ENCODE data around the gene HDAC9. TPM values are rescaled to one million over a fixed set of nuclear protein-coding genes. Genes with fewer than 3 reads are reported as not detected.

HDAC9 gene
- polyA plus RNA-seq, 3 donors from 2014 or later = 10.1 to 28.7 (median 18.1) TPM

DNA sequence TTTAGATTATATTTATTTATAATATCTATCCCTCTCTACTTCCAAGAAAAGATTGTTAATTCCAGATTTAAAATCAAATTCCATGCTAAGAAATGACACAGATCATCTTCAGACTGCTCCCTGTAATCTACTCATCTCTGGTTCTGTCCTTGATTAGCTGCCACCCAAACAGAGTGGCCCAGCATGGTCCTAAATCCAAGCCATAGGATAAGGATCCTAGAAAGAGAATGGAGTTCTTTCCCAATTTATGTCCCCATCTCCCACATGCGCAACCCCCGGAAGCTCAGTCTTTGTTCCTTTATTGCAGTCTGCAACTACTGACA lies 23.4 kb upstream of the HDAC9 start:
- Mint-ChIP-seq H3K4me3 (no peak overlapping the region), H3K36me3 (no peaks in the 10 kb centered on the region), H3K4me1 (peaks cover 2 to 12% of the 10 kb centered on the region in 2 donors), H3K27me3 (ENCODE audit: low read depth in 3 of 3) (peaks cover 0 to 2% (median 0%) of the 10 kb centered on the region in 3 donors), H3K9me3 (no peaks in the 10 kb centered on the region), H3K27ac (no peak overlapping the region)
- no peak for DNase-seq

DNA sequence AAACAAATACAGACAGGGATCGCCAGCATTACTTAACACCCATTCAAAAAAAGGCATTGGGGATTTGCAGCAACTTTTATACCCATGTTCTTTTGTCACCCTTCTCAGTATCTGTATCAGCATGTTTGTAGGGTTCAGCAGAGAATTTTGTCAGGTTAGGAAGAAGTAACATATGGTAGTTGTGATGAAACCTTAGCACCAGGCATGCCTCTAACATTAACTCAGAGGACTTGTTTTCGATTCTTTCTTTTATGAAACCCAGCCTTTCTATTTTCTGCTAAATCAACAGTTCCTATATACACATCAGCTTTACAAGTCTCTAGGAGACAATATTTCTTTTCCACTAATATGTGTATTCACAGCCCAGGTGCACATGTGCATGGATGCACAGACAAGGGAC lies 22.4 kb upstream of the HDAC9 start:
- Mint-ChIP-seq H3K4me3 (no peak overlapping the region), H3K27ac (no peak overlapping the region), H3K9me3 (no peaks in the 10 kb centered on the region), H3K36me3 (no peaks in the 10 kb centered on the region), H3K27me3 (ENCODE audit: low read depth in 3 of 3) (peaks cover 0 to 2% (median 0%) of the 10 kb centered on the region in 3 donors), H3K4me1 (peaks cover 2 to 8% of the 10 kb centered on the region in 2 donors)
- no peak for DNase-seq

DNA sequence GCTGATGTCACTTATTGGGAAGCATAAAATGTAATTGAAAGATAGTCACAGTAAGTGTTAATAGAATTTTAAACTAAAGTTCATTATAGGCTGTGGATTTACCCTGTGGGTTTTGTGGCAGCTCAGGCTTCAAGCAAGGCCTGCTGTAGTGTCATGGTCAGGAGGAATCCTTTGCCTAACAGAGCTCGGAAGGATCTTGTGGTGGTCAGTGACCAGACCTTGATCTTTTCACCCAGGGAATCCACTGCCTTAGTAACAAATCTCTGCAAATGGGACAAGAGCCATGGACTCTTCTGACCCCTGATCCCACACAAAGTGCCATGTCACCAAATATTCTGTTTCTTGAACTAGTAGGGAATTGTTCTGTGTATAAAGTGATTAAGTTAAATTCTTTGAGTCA lies 20.6 kb upstream of the HDAC9 start:
- Mint-ChIP-seq H3K4me3 (no peak overlapping the region), H3K36me3 (no peaks in the 10 kb centered on the region), H3K4me1 (no peaks in the 10 kb centered on the region), H3K9me3 (no peaks in the 10 kb centered on the region), H3K27ac (no peak overlapping the region), H3K27me3 (ENCODE audit: low read depth in 3 of 3) (peaks cover 0 to 2% (median 0%) of the 10 kb centered on the region in 3 donors)
- DNase-seq = no peak

DNA sequence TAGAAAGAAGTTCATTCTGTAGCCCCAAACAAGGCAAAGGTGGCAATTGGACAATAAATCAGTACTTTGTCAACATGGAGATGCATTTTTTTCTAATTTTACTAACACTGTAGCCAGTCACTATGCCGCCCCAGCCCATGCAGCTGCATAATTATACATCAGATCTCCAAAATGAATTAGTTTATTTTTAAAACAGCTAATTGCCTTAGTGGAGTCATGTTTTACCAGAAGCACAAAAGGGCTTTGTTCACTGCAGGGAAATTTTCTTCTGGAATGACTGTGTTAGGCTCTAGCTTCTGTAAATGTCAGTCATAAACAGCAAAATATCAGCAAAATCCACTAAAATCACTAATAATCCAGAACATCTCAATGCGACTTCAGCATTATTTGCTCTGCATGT lies 20.1 kb upstream of the HDAC9 start:
- no peak for DNase-seq
- Mint-ChIP-seq H3K36me3 (no peaks in the 10 kb centered on the region), H3K27ac (no peak overlapping the region), H3K27me3 (ENCODE audit: low read depth in 3 of 3) (peaks cover 0 to 4% (median 2%) of the 10 kb centered on the region in 3 donors), H3K4me1 (no peaks in the 10 kb centered on the region), H3K4me3 (no peak overlapping the region), H3K9me3 (peaks cover 0 to 1% (median 0%) of the 10 kb centered on the region in 6 donors)

- Mint-ChIP-seq H3K27ac (no peak overlapping the region), H3K4me3 (no peak overlapping the region), H3K4me1 (no peaks in the 10 kb centered on the region), H3K9me3 (peaks cover 0 to 1% (median 0%) of the 10 kb centered on the region in 6 donors), H3K27me3 (ENCODE audit: low read depth in 3 of 3) (peaks cover 0 to 4% (median 0%) of the 10 kb centered on the region in 3 donors), H3K36me3 (peaks cover 0 to 4% (median 0%) of the 10 kb centered on the region in 3 donors)
- DNase-seq = no peak
Measured at GRCh38 chr7:18481776-18482175, 13.8 kb upstream of the HDAC9 start.

DNA sequence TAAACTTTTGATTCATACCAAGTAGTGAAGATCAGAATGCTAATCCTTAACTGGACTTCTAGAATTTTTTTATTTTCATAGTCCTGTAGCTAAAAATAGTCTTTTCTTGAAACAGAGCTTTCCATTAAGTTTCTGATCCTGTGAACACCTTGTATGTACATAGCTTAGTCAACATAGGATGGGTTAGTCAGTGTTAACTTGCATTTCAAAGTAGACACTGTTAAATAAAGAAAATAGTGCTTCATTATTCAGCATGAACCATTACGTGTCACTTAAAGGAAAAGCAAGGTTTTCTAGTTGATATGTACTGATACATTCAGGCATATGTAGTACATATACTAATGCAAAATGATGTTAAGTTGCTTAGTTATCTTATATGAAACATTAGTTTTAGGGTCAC lies 7.5 kb upstream of the HDAC9 start:
- Mint-ChIP-seq H3K27me3 (ENCODE audit: low read depth in 3 of 3) (no peaks in the 10 kb centered on the region), H3K4me3 (no peak overlapping the region), H3K4me1 (no peaks in the 10 kb centered on the region), H3K36me3 (peaks cover 0 to 2% (median 0%) of the 10 kb centered on the region in 3 donors), H3K9me3 (no peaks in the 10 kb centered on the region), H3K27ac (no peak overlapping the region)
- no peak for DNase-seq

DNA sequence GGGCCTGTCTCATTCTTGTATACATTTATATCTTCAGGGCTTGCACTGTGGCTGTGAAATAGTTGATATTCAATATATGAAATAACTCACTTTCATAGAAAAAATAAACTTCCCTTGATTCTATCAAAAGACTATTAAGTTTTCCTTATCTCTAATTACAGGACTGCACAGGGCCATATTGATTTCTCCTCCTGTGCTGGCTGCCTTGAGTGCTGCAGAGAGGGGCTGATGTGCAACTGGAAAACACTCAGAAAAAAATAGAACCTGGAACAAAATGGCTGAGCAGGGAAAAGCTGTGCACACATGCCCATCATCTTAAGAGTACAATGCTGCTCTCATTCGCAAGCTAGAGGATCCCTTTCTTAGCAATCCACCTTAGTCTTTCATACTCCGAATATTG lies 5.9 kb upstream of the HDAC9 start:
- Mint-ChIP-seq H3K4me3 (no peak overlapping the region), H3K27me3 (ENCODE audit: low read depth in 3 of 3) (no peaks in the 10 kb centered on the region), H3K4me1 (peaks cover 0 to 3% of the 10 kb centered on the region in 2 donors), H3K9me3 (no peaks in the 10 kb centered on the region), H3K36me3 (no peaks in the 10 kb centered on the region), H3K27ac (no peak overlapping the region)
- DNase-seq = no peak

- no peak overlapping the region for H3K4me3 Mint-ChIP-seq
- H3K27ac Mint-ChIP-seq = peak overlapping the region in 1 of 6 donors; percentile 34
- peaks cover 20 to 26% of the 10 kb centered on the region in 2 donors for H3K4me1 Mint-ChIP-seq
Measured at GRCh38 chr7:18491871-18492270, 3.7 kb upstream of the HDAC9 start.

DNA sequence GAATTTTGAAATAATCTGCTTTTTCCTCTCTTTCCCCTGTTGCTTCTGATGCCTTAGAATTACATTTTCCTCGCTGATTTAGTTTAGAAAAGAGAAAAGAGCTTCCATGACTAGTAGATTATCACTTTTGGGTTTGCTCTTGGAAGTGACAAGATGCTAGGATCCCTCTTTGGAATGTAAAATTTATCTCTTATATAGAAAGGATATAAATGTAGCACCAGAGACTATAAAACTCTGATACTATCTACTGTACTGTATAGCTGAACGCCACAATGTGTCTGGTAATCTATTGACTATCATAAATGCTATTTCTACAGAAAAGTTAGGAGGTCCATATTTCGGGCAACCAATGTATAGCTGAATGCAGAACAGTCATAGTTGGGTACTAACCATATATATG lies 1.1 kb upstream of the HDAC9 start:
- DNase-seq = no peak
- no peaks in the 10 kb centered on the region for H3K9me3 Mint-ChIP-seq
- H3K4me3 Mint-ChIP-seq = peak overlapping the region in 1 of 5 donors; percentile 31
- H3K27me3 Mint-ChIP-seq (ENCODE audit: low read depth in 3 of 3) = no peaks in the 10 kb centered on the region
- no peaks in the 10 kb centered on the region for H3K36me3 Mint-ChIP-seq
- no peak overlapping the region for H3K27ac Mint-ChIP-seq
- H3K4me1 Mint-ChIP-seq = peaks cover 28 to 42% of the 10 kb centered on the region in 2 donors

More at GRCh38 chr7:18491871-18492270, 3.7 kb upstream of the HDAC9 start:
- Mint-ChIP-seq H3K9me3 (no peaks in the 10 kb centered on the region), H3K27me3 (ENCODE audit: low read depth in 3 of 3) (no peaks in the 10 kb centered on the region), H3K36me3 (no peaks in the 10 kb centered on the region)
- no peak for DNase-seq

GRCh38 chr7:18494821-18495408 lies 634 bp upstream of the HDAC9 start:
- DNase-seq = no peak
- Mint-ChIP-seq H3K9me3 (no peaks in the 10 kb centered on the region), H3K36me3 (no peaks in the 10 kb centered on the region), H3K4me1 (peaks cover 28 to 42% of the 10 kb centered on the region in 2 donors), H3K27me3 (ENCODE audit: low read depth in 3 of 3) (no peaks in the 10 kb centered on the region), H3K4me3 (peak overlapping the region; percentile 66 to 89 (median 79)), H3K27ac (peak overlapping the region in 1 of 6 donors; percentile 25)

- DNase-seq = no peak
- Mint-ChIP-seq H3K27me3 (ENCODE audit: low read depth in 3 of 3) (no peaks in the 10 kb centered on the region), H3K9me3 (no peaks in the 10 kb centered on the region), H3K27ac (peak overlapping the region in 2 of 6 donors; percentile 25 to 55), H3K4me3 (peak overlapping the region; percentile 66 to 89 (median 79)), H3K36me3 (no peaks in the 10 kb centered on the region), H3K4me1 (peaks cover 30 to 48% of the 10 kb centered on the region in 2 donors)
Measured at GRCh38 chr7:18496341-18496700, 772 bp downstream of the HDAC9 start.

- no peak for DNase-seq
- peak overlapping the region in 1 of 6 donors; percentile 38 for H3K27ac Mint-ChIP-seq
- H3K4me3 Mint-ChIP-seq = peak overlapping the region in 3 of 5 donors; percentile 74 to 89 (median 83)
- no peaks in the 10 kb centered on the region for H3K36me3 Mint-ChIP-seq
- no peaks in the 10 kb centered on the region for H3K9me3 Mint-ChIP-seq
- no peaks in the 10 kb centered on the region for H3K27me3 Mint-ChIP-seq (ENCODE audit: low read depth in 3 of 3)
- peaks cover 30 to 52% of the 10 kb centered on the region in 2 donors for H3K4me1 Mint-ChIP-seq
Measured at GRCh38 chr7:18497082-18497481, 1.5 kb downstream of the HDAC9 start.

- peaks cover 30 to 52% of the 10 kb centered on the region in 2 donors for H3K4me1 Mint-ChIP-seq
- no peaks in the 10 kb centered on the region for H3K36me3 Mint-ChIP-seq
- no peak for DNase-seq
- H3K27ac Mint-ChIP-seq = no peak overlapping the region
- H3K4me3 Mint-ChIP-seq = no peak overlapping the region
- no peaks in the 10 kb centered on the region for H3K9me3 Mint-ChIP-seq
- no peaks in the 10 kb centered on the region for H3K27me3 Mint-ChIP-seq (ENCODE audit: low read depth in 3 of 3)
Measured at GRCh38 chr7:18497800-18498199, 2.3 kb downstream of the HDAC9 start.

DNA sequence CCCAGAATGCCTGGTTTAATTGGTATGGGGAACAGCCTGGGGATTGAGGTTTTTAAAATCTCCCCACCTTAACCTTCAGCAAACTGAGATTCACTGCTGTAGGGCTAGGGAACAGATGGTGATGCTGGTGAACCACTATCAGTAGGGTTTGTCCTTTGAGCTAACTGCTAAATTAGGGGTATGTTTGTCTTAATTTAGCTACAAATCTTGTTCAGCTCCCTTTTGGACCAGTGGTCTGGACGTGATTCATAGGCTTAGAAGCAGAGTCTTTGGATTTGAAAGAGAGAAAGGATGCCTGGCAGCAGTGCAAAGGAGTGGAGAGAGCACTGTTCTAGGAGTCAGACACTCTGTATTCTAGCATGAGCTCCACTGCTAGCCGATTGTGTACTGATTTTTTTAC lies 2.8 kb downstream of the HDAC9 start:
- Mint-ChIP-seq H3K9me3 (no peaks in the 10 kb centered on the region), H3K36me3 (no peaks in the 10 kb centered on the region), H3K4me3 (no peak overlapping the region), H3K4me1 (peaks cover 30 to 52% of the 10 kb centered on the region in 2 donors), H3K27me3 (ENCODE audit: low read depth in 3 of 3) (no peaks in the 10 kb centered on the region), H3K27ac (no peak overlapping the region)
- no peak for DNase-seq

Data from immature natural killer cell (primary cell).